ENCODE data around the gene VMP1.
"Not testable (repeated sequence)": the region's sequence is repeated elsewhere in the genome, so short reads cannot be mapped to it uniquely, and the experiment has no call there.

Gene VMP1

DNA sequence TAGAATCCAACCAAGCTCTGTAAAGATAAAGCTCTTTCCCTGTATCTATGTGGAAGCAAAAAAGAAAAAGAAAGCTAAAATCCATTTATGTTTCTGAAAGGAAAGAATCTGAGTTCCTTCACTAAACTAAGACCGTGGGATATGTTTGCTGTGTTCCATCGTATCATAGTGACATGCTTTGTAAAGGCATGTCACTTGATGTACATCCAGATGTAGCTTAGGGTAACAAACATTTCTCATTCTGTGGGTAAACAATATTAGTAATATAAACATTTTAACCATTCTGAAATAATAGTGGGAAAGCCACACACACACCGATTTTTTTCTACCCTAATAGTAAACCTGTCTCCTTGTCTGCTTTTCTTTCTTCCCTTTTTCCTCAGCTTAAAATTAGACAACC lies 107.2 kb downstream of the VMP1 start:
- Histone ChIP-seq H3K27me3 (ENCODE audit: control insufficient read depth in 1 of 2, insufficient read depth in 2 of 2, low read length in 2 of 2) (no peaks in the 10 kb centered on the region), H3K9me3 (ENCODE audit: control insufficient read depth in 1 of 2, low read length in 2 of 2) (no peaks in the 10 kb centered on the region), H3K9ac (ENCODE audit: low read depth in 1 of 2, low read length in 2 of 2) (peak overlapping the region in 1 of 2 donors; percentile 4), H3K27ac (ENCODE audit: low read depth, low read length) (no peak overlapping the region), H3K4me1 (ENCODE audit: control insufficient read depth in 1 of 2, insufficient read depth in 2 of 2, low read length in 2 of 2) (peaks cover 2 to 9% of the 10 kb centered on the region in 2 donors), H3K4me3 (ENCODE audit: low read depth in 1 of 2, low read length in 2 of 2) (no peak overlapping the region), H3K36me3 (ENCODE audit: control insufficient read depth in 1 of 2, insufficient read depth in 2 of 2, low read length in 2 of 2) (peaks cover 8 to 34% of the 10 kb centered on the region in 2 donors)

DNA sequence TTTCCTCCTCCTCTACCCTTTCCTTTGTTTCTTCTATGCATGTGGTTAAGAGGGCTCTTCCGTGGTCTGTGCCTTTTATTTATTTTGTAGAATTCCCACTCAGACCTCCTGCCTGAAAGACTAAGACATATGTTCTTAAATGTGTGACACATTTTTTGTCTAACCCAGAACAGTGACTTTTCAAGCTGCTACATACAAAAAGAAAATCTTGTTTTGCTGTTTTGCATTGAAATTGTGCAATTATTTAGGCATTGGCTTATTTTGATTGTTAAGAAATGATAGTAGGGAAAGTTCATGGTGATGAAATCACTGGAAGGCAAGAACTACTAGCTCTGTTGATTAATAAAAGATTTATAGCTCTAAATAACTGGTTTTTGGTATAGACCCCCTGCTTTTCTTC lies 108.5 kb downstream of the VMP1 start:
- no peak overlapping the region for H3K9ac ChIP-seq (ENCODE audit: low read depth in 1 of 2, low read length in 2 of 2)
- H3K27ac ChIP-seq (ENCODE audit: low read depth, low read length) = no peak overlapping the region
- H3K36me3 ChIP-seq (ENCODE audit: control insufficient read depth in 1 of 2, insufficient read depth in 2 of 2, low read length in 2 of 2) = peaks cover 15 to 31% of the 10 kb centered on the region in 2 donors
- no peaks in the 10 kb centered on the region for H3K9me3 ChIP-seq (ENCODE audit: control insufficient read depth in 1 of 2, low read length in 2 of 2)
- H3K27me3 ChIP-seq (ENCODE audit: control insufficient read depth in 1 of 2, insufficient read depth in 2 of 2, low read length in 2 of 2) = no peaks in the 10 kb centered on the region
- H3K4me3 ChIP-seq (ENCODE audit: low read depth in 1 of 2, low read length in 2 of 2) = no peak overlapping the region
- peaks cover 2 to 9% of the 10 kb centered on the region in 2 donors for H3K4me1 ChIP-seq (ENCODE audit: control insufficient read depth in 1 of 2, insufficient read depth in 2 of 2, low read length in 2 of 2)

DNA sequence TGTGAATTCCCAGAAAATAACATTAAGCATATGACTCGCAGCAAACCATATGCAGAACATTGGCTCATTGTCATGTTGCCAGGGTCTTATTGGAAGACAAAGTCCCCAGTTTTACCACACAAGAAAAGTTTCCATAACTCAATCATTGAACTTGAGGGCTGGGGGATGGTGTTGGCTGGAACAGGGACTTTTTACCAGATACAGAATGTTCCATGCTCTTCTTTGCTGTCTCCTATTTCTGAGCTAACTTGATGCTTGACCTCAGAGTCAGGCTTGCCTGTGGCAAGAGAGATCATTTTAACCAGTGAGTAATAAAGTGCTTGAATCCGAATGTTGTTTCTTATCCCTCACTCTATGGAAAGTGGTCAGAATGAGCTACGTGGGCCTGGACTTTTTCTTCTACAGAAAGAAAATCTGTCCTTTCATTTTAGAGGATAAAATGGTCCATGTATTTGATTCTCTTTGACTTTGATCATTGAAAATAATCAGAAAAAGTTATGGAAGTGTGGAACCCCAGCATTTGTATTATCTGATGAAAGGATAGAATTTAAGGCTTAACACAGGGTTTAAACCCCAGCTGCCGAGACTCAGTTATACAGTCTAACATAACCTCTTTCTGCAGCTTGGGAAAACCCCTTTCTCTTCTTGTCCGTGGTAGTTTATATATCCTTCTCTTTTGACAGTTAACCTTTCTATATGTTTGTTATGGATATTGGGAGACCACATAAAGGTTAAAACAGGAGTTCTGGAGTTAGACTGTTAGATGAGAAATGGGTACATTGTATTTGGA lies 118.3 kb downstream of the VMP1 start:
- Histone ChIP-seq H3K9ac (ENCODE audit: low read depth in 1 of 2, low read length in 2 of 2) (no peak overlapping the region), H3K9me3 (ENCODE audit: control insufficient read depth in 1 of 2, low read length in 2 of 2) (no peaks in the 10 kb centered on the region), H3K36me3 (ENCODE audit: control insufficient read depth in 1 of 2, insufficient read depth in 2 of 2, low read length in 2 of 2) (peaks cover 0 to 5% of the 10 kb centered on the region in 2 donors), H3K27ac (ENCODE audit: low read depth, low read length) (peak overlapping the region; percentile 8), H3K4me1 (ENCODE audit: control insufficient read depth in 1 of 2, insufficient read depth in 2 of 2, low read length in 2 of 2) (peaks cover 32 to 43% of the 10 kb centered on the region in 2 donors), H3K27me3 (ENCODE audit: control insufficient read depth in 1 of 2, insufficient read depth in 2 of 2, low read length in 2 of 2) (no peaks in the 10 kb centered on the region), H3K4me3 (ENCODE audit: low read depth in 1 of 2, low read length in 2 of 2) (no peak overlapping the region)

DNA sequence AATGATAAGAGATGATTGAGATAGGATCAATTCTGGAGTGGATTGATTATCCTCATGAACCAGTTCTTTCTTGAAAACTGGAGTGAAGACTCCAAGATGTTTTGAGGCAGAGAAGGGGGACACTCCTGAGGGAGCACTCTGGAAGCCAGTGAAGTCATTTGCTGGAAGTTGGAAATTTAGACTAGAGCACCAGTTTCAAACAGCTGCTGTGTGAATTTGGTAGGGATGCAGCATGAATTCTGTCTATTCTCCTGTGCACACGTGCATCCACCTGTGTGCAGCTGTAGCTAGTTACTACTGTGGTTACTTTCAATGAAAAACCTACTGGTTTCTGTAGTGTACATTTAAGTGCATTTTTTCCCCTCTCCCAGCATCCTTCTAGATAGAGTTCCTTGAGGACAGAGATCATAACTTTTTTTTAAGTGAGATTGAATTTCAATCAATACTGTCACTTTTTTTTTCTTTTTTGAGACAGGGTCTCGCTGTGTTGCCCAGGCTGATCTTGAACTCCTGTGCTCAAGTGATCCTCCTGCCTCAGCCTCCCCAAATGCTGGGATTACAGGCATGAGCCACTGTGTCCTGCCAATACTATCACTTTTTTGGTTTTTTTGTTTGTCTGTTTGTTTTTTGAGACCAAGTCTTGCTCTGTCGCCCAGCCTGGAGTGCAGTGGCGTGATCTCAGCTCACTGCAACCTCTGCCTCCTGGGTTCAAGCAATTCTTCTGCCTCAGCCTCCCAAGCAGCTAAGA lies 119.4 kb downstream of the VMP1 start:
- peaks cover 35 to 50% of the 10 kb centered on the region in 2 donors for H3K4me1 ChIP-seq (ENCODE audit: control insufficient read depth in 1 of 2, insufficient read depth in 2 of 2, low read length in 2 of 2)
- no peak overlapping the region for H3K27ac ChIP-seq (ENCODE audit: low read depth, low read length)
- no peaks in the 10 kb centered on the region for H3K9me3 ChIP-seq (ENCODE audit: control insufficient read depth in 1 of 2, low read length in 2 of 2)
- H3K27me3 ChIP-seq (ENCODE audit: control insufficient read depth in 1 of 2, insufficient read depth in 2 of 2, low read length in 2 of 2) = no peaks in the 10 kb centered on the region
- peak overlapping the region in 1 of 2 donors; percentile 78 for H3K9ac ChIP-seq (ENCODE audit: low read depth in 1 of 2, low read length in 2 of 2)
- H3K4me3 ChIP-seq (ENCODE audit: low read depth in 1 of 2, low read length in 2 of 2) = no peak overlapping the region
- H3K36me3 ChIP-seq (ENCODE audit: control insufficient read depth in 1 of 2, insufficient read depth in 2 of 2, low read length in 2 of 2) = peaks cover 0 to 5% of the 10 kb centered on the region in 2 donors

DNA sequence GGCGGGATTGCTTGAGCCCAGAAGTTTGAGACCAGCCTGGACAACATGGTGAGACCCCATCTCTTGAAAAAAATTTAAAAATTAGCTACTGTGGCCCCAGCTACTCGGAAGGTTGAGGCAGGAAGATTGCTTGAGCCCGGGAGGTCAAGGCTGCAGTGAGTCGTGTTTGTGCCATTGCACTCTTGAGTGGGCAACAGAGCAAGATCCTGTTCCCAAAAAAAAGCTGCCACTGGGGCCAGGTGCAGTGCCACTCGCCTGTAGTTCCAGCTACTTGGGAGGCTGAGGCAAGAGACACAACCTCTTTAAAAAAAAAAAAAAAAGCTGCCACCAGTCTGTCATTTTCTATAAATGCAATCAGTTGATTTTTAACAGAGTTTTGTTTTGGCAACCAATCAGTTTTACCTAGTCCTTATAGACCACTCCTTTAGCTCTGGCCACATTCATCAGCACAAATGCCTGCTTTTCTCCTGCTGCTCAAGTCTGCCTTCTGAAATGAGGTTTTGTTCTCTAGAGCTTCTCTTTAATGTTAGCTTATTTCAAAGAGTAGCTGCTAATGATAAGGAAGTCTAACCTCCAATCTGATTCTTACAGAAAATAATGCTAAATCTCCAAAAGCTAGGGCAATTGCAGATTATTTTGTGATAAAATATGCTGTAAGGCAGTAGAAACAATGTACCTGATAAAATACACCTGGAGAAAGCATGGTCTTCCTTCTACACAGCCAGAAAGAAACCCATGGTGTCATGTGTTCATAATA lies 120.4 kb downstream of the VMP1 start:
- H3K4me1 ChIP-seq (ENCODE audit: control insufficient read depth in 1 of 2, insufficient read depth in 2 of 2, low read length in 2 of 2) = peaks cover 38 to 52% of the 10 kb centered on the region in 2 donors
- peaks cover 0 to 2% of the 10 kb centered on the region in 2 donors for H3K36me3 ChIP-seq (ENCODE audit: control insufficient read depth in 1 of 2, insufficient read depth in 2 of 2, low read length in 2 of 2)
- H3K27me3 ChIP-seq (ENCODE audit: control insufficient read depth in 1 of 2, insufficient read depth in 2 of 2, low read length in 2 of 2) = no peaks in the 10 kb centered on the region
- H3K27ac ChIP-seq (ENCODE audit: low read depth, low read length) = peak overlapping the region; percentile 83
- peak overlapping the region; percentile 49 to 78 for H3K9ac ChIP-seq (ENCODE audit: low read depth in 1 of 2, low read length in 2 of 2)
- H3K4me3 ChIP-seq (ENCODE audit: low read depth in 1 of 2, low read length in 2 of 2) = peak overlapping the region; percentile 56 to 57
- H3K9me3 ChIP-seq (ENCODE audit: control insufficient read depth in 1 of 2, low read length in 2 of 2) = no peaks in the 10 kb centered on the region

DNA sequence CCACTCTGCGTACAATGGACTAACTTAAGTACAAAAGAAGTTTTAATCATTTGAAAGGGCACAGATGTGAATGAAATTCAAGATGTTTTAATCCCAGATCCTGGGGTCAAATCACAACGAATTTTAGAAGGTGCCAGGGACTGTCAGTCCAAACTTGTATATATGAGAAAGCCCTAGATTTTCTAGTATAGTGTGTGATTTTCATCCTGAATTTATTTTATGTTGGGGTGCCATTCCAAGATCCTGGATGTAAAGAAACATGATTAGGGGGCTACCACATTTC lies 121.0 kb downstream of the VMP1 start:
- Histone ChIP-seq H3K36me3 (ENCODE audit: control insufficient read depth in 1 of 2, insufficient read depth in 2 of 2, low read length in 2 of 2) (no peaks in the 10 kb centered on the region), H3K4me1 (ENCODE audit: control insufficient read depth in 1 of 2, insufficient read depth in 2 of 2, low read length in 2 of 2) (peaks cover 38 to 55% of the 10 kb centered on the region in 2 donors), H3K27ac (ENCODE audit: low read depth, low read length) (peak overlapping the region; percentile 83)

DNA sequence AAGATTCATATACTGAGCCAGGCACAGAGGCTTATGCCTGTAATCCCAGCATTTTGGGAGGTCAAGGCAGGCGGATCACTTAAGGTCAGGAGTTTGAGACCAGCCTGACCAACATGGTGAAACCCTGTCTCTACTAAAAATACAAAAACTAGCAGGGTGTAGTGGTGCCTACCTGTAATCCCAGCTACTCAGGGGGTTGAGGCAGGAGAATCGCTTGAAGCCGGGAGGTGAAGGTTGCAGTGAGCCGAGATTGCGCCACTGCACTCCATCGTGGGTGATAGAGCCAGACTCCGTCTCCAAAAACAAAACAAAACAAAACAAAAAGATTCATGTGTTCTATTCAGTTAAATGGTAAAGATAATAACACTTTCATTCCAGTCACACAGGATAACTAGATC lies 121.4 kb downstream of the VMP1 start:
- H3K9ac ChIP-seq (ENCODE audit: low read depth in 1 of 2, low read length in 2 of 2) = peak overlapping the region; percentile 49 to 78

More for the DNA sequence above, 121.0 kb downstream of the VMP1 start:
- Histone ChIP-seq H3K9ac (ENCODE audit: low read depth in 1 of 2, low read length in 2 of 2) (peak overlapping the region; percentile 49 to 78), H3K27me3 (ENCODE audit: control insufficient read depth in 1 of 2, insufficient read depth in 2 of 2, low read length in 2 of 2) (no peaks in the 10 kb centered on the region), H3K4me3 (ENCODE audit: low read depth in 1 of 2, low read length in 2 of 2) (peak overlapping the region; percentile 56 to 57), H3K9me3 (ENCODE audit: control insufficient read depth in 1 of 2, low read length in 2 of 2) (no peaks in the 10 kb centered on the region)

DNA sequence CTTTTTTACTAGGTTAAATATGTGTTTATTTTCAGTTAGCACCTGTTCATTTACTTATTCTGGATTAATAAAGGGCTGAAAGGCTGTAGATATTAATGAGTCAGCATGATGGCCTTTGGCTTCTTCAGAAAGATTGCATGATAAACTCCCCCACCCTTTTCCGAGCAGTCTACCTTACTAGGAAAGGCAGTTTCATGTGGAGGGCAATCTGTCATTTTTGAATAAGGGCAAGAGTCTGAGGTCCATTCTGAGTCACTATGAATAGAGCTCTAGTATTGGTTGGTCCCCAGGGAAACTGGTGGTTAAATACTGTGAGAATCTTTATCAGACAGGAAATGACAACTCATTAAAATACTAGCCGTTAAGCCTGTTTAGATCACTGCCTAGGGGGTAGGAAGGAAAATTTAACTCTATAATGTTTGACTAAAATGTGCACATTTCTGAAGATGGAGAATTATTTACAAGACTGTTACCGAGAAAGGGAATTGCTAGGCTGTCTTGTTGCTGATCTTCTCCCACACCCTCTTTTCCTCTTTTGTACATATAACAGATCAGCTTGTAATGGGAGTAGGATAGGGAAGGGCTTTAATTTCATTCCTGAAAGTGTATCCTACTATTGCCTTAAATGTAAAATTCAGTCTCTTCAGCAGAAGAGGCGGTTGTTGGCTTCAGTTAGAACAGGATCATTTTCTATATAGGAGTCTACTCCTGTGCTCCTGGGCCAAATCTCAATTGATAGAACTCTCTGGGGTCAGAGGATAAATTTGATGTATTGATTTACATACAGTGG lies 122.0 kb downstream of the VMP1 start:
- Histone ChIP-seq H3K36me3 (ENCODE audit: control insufficient read depth in 1 of 2, insufficient read depth in 2 of 2, low read length in 2 of 2) (no peaks in the 10 kb centered on the region), H3K27me3 (ENCODE audit: control insufficient read depth in 1 of 2, insufficient read depth in 2 of 2, low read length in 2 of 2) (no peaks in the 10 kb centered on the region), H3K4me1 (ENCODE audit: control insufficient read depth in 1 of 2, insufficient read depth in 2 of 2, low read length in 2 of 2) (peaks cover 38 to 55% of the 10 kb centered on the region in 2 donors), H3K9me3 (ENCODE audit: control insufficient read depth in 1 of 2, low read length in 2 of 2) (no peaks in the 10 kb centered on the region), H3K27ac (ENCODE audit: low read depth, low read length) (peak overlapping the region; percentile 83), H3K9ac (ENCODE audit: low read depth in 1 of 2, low read length in 2 of 2) (peak overlapping the region; percentile 58 to 78), H3K4me3 (ENCODE audit: low read depth in 1 of 2, low read length in 2 of 2) (peak overlapping the region; percentile 56 to 57)

More for the DNA sequence above, 121.4 kb downstream of the VMP1 start:
- H3K36me3 ChIP-seq (ENCODE audit: control insufficient read depth in 1 of 2, insufficient read depth in 2 of 2, low read length in 2 of 2); H3K27me3 ChIP-seq (ENCODE audit: control insufficient read depth in 1 of 2, insufficient read depth in 2 of 2, low read length in 2 of 2); H3K9me3 ChIP-seq (ENCODE audit: control insufficient read depth in 1 of 2, low read length in 2 of 2): not testable (repeated sequence)
- Histone ChIP-seq H3K27ac (ENCODE audit: low read depth, low read length) (peak overlapping the region; percentile 83), H3K4me3 (ENCODE audit: low read depth in 1 of 2, low read length in 2 of 2) (peak overlapping the region; percentile 56 to 57), H3K4me1 (ENCODE audit: control insufficient read depth in 1 of 2, insufficient read depth in 2 of 2, low read length in 2 of 2) (peaks cover 38 to 55% of the 10 kb centered on the region in 2 donors)

DNA sequence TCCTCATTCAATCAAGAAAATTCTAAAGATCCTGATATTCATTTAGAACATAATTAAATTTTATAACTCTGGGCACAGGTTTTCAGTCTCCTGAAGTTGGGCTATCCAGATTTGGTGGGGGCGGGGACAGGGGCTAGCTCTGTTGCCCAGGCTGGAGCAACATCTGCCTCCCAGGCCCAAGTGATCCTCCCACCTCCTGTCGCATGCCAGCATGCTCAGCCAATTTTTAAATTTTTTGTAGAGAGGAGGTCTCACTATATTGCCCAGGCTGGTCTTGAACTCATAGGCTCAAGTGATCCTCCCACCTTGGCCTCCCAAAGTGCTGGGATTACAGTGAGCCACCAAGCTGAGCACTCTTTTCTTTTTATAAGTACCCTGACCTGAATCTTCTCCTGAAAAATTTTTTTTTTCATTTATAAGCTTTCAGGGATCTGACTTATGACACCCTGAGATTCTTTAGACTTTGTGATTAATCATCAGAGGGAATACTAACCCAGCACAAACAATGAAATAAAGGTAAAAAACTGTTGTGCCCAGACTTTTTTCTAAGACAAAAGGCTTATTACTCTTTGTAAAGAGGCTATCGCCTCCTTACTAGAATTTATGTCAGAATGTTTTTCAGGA lies 122.7 kb downstream of the VMP1 start:
- Histone ChIP-seq H3K9me3 (ENCODE audit: control insufficient read depth in 1 of 2, low read length in 2 of 2) (no peaks in the 10 kb centered on the region), H3K27ac (ENCODE audit: low read depth, low read length) (peak overlapping the region; percentile 83), H3K4me1 (ENCODE audit: control insufficient read depth in 1 of 2, insufficient read depth in 2 of 2, low read length in 2 of 2) (peaks cover 38 to 55% of the 10 kb centered on the region in 2 donors), H3K9ac (ENCODE audit: low read depth in 1 of 2, low read length in 2 of 2) (peak overlapping the region; percentile 58 to 72), H3K27me3 (ENCODE audit: control insufficient read depth in 1 of 2, insufficient read depth in 2 of 2, low read length in 2 of 2) (no peaks in the 10 kb centered on the region), H3K4me3 (ENCODE audit: low read depth in 1 of 2, low read length in 2 of 2) (peak overlapping the region; percentile 7 to 55), H3K36me3 (ENCODE audit: control insufficient read depth in 1 of 2, insufficient read depth in 2 of 2, low read length in 2 of 2) (no peaks in the 10 kb centered on the region)

All from duodenal mucosa (tissue), 2 donors.